HG03432 (cell line): ENCODE data around the gene SERINC5.

Experiments
- ATAC-seq: cut with Tn5 transposase; IDR thresholded peaks from one replicate; pipeline ENCODE4 v1.9.1; 2021; ENCODE audit warnings: mild to moderate bottlenecking, moderate library complexity; ENCODE audit not compliant: unreplicated experiment

Gene SERINC5

GRCh38 chr5:80072103-80073073, 183.5 kb downstream of the SERINC5 start:
- no peak for ATAC-seq

DNA sequence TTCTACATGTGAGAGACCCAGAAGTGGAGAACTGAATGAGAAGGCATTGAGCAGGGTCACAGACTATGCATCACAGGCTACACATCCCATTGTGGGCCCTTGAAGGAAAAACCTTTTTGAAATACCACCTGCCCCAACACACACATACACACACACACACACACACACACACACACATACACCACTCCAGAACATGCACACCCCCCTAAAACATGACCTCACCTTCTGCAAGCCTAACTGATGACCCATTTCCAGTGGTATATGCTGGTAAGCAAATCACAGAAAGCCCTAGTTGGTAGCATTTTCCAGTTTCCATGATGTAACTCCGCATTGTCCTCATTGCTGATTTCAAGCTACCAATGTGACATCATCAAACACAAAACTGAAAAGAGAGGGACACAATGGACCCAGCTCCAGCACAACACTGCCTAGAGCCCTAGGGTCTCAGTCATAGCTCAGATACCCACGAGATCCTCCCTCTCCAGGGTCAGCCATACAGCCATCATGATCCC, 184.3 kb downstream of the SERINC5 start:
- no peak for ATAC-seq

- peak; percentile 60 for ATAC-seq
Observed at GRCh38 chr5:80070338-80071056, 185.4 kb downstream of the SERINC5 start.

- peak; percentile 22 for ATAC-seq
Observed at GRCh38 chr5:80069918-80070318, 185.9 kb downstream of the SERINC5 start.

- no peak for ATAC-seq
Observed at GRCh38 chr5:80069251-80069800, 186.5 kb downstream of the SERINC5 start.

DNA sequence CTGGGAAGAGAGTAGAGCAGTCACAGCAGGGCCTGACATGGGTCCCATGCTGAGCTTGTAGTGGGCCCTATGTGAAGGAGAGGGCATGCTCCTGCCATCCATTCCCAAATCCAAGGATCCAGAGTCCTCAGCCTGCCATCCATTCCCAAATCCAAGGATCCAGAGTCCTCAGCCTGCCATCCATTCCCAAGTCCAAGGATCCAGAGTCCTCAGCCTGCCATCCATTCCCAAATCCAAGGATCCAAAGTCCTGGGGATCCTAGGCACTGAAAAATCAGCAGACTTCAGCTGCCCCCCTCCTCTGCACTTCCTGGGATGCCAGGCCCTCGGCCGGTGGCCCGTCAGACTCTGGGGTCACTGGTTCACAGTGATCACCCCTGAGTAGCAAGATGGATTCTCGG, 187.1 kb downstream of the SERINC5 start:
- no peak for ATAC-seq

GRCh38 chr5:80068246-80068636, 187.6 kb downstream of the SERINC5 start:
- no peak for ATAC-seq

- no peak for ATAC-seq
Observed at GRCh38 chr5:80067531-80068245, 188.2 kb downstream of the SERINC5 start.

DNA sequence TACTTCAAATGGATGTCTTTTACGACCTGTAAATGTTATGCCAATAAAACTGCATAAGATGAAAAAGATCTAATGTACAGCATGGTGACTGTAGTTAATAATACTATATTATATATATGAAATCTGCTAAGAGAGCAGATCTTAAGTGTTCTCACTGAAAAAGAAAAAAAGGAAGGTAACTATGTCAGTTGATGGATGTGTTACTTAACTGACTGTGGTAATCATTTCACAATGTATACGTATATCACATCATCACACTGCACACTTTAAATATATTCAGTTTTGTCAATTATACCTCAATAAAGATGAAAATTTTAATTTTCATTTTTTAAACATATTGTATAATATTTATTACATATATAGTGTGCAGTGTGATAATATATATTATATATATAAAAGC, 188.8 kb downstream of the SERINC5 start:
- ATAC-seq = no peak

- ATAC-seq = no peak
Observed at GRCh38 chr5:80064124-80064523, 191.7 kb downstream of the SERINC5 start.
